ENCODE data around the gene PLCH2. TPM values are rescaled to one million over a fixed set of nuclear protein-coding genes. Genes with fewer than 3 reads are reported as not detected.

The PLCH2 gene
- total RNA-seq, 2 donors from 2014 or later, result 1.1 to 1.9 TPM

DNA sequence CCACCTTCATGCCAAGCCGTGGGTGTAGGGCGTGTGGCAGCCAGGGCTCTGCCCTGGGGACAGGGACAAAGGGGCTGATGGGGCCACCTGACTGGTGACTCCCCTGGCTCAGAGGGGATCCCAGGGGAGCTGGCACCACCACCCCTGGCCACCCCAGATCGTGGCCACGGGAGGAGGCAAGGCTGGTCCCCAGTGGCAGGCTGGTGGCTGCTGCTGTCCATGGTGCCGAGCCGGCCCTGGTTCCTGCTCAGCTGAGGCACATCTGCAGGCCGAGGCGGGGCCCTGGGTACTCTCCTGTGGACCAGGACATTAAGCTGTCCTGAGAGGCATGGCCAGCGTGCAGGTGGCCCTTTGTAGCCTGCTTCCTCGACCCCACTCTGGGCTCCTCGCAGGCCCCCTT, 6.5 kb downstream of the PLCH2 start:
- Histone ChIP-seq H3K4me1 (ENCODE audit: control insufficient read depth in 1 of 2, low read depth in 2 of 2) (no peaks in the 10 kb centered on the region), H3K4me3 (no peak overlapping the region), H3K27me3 (replicated peaks; ENCODE audit: insufficient read depth) (no peaks in the 10 kb centered on the region), H3K27ac (no peak overlapping the region), H3K36me3 (no peaks in the 10 kb centered on the region), H3K9me3 (no peaks in the 10 kb centered on the region)
- no peak for DNase-seq (ENCODE audit: low spot score)
- TF ChIP-seq, protein P1, sequence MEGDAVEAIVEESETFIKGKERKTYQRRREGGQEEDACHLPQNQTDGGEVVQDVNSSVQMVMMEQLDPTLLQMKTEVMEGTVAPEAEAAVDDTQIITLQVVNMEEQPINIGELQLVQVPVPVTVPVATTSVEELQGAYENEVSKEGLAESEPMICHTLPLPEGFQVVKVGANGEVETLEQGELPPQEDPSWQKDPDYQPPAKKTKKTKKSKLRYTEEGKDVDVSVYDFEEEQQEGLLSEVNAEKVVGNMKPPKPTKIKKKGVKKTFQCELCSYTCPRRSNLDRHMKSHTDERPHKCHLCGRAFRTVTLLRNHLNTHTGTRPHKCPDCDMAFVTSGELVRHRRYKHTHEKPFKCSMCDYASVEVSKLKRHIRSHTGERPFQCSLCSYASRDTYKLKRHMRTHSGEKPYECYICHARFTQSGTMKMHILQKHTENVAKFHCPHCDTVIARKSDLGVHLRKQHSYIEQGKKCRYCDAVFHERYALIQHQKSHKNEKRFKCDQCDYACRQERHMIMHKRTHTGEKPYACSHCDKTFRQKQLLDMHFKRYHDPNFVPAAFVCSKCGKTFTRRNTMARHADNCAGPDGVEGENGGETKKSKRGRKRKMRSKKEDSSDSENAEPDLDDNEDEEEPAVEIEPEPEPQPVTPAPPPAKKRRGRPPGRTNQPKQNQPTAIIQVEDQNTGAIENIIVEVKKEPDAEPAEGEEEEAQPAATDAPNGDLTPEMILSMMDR (IDR thresholded peaks at IDR 0.05), result no peak
- ATAC-seq (ENCODE audit: insufficient number of reproducible peaks, low FRiP score, low read depth), result no peak

GRCh38 chr1:2483026-2483425, 6.9 kb downstream of the PLCH2 start:
- TF ChIP-seq, protein P1 (IDR thresholded peaks at IDR 0.05), result no peak
- Histone ChIP-seq H3K27ac (no peak overlapping the region), H3K9me3 (peaks cover 1% of the 10 kb centered on the region), H3K4me1 (ENCODE audit: control insufficient read depth in 1 of 2, low read depth in 2 of 2) (no peaks in the 10 kb centered on the region), H3K27me3 (replicated peaks; ENCODE audit: insufficient read depth) (no peaks in the 10 kb centered on the region), H3K36me3 (no peaks in the 10 kb centered on the region), H3K4me3 (no peak overlapping the region)
- ATAC-seq (ENCODE audit: insufficient number of reproducible peaks, low FRiP score, low read depth) (no peak), DNase-seq (ENCODE audit: low spot score) (no peak)

DNA sequence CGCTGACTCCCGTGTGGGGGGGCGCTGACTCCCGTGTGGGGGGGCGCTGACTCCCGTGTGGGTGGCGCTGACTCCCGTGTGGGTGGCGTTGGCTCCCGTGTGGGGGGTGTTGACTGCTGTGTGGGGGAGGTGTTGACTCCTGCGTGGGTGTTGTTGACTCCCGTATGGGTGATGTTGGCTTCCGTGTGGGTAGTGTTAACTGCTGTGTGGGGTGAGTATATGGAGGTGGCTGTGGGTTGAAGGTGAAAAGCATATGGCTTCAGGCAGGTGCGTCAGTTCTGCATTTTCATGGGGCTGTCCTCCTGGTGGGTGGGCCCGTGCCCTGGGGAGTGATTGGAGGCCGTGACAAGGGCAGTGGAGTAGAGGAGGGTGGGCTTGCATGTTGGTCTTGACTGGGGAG, 7.9 kb downstream of the PLCH2 start:
- Histone ChIP-seq H3K9me3 (peaks cover 9% of the 10 kb centered on the region), H3K27ac (no peak overlapping the region), H3K4me3 (no peak overlapping the region), H3K27me3 (replicated peaks; ENCODE audit: insufficient read depth) (no peaks in the 10 kb centered on the region), H3K36me3 (no peaks in the 10 kb centered on the region), H3K4me1 (ENCODE audit: control insufficient read depth in 1 of 2, low read depth in 2 of 2) (no peaks in the 10 kb centered on the region)
- DNase-seq (ENCODE audit: low spot score), result no peak
- no peak for ATAC-seq (ENCODE audit: insufficient number of reproducible peaks, low FRiP score, low read depth)
- TF ChIP-seq, protein P1 (IDR thresholded peaks at IDR 0.05), result no peak

- Histone ChIP-seq H3K27me3 (replicated peaks; ENCODE audit: insufficient read depth) (no peaks in the 10 kb centered on the region), H3K4me1 (ENCODE audit: control insufficient read depth in 1 of 2, low read depth in 2 of 2) (no peaks in the 10 kb centered on the region), H3K27ac (no peak overlapping the region), H3K9me3 (peaks cover 10% of the 10 kb centered on the region), H3K4me3 (no peak overlapping the region), H3K36me3 (no peaks in the 10 kb centered on the region)
- ATAC-seq (ENCODE audit: insufficient number of reproducible peaks, low FRiP score, low read depth) (no peak), DNase-seq (ENCODE audit: low spot score) (no peak)
- TF ChIP-seq, protein P1 (IDR thresholded peaks at IDR 0.05), result no peak
Measured at GRCh38 chr1:2486041-2486440, 10.0 kb downstream of the PLCH2 start.

DNA sequence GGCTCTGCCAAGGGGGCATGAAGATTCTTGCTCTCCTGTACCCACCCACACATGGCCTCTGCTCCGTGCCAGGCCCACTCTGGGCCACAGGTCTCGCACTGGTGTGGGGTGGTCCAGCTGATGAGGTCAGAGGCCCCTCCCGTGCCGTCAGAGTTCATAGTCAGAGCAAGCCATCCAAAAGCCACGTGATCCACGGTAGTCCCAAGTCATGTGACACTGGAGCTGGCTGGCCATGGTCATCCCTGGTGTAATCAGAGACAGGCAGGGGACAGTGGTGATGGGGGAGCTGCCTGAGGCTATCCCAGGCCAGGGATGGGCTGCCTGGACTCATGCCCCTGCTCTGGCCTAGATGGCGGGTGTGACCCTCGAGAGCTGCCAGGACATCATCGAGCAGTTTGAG, 10.5 kb downstream of the PLCH2 start:
- H3K4me3 ChIP-seq, result no peak overlapping the region
- no peak for DNase-seq (ENCODE audit: low spot score)
- H3K4me1 ChIP-seq (ENCODE audit: control insufficient read depth in 1 of 2, low read depth in 2 of 2), result no peaks in the 10 kb centered on the region
- no peaks in the 10 kb centered on the region for H3K27me3 ChIP-seq (replicated peaks; ENCODE audit: insufficient read depth)
- TF ChIP-seq, protein P1 (IDR thresholded peaks at IDR 0.05), result no peak
- no peak for ATAC-seq (ENCODE audit: insufficient number of reproducible peaks, low FRiP score, low read depth)
- H3K36me3 ChIP-seq, result no peaks in the 10 kb centered on the region
- no peak overlapping the region for H3K27ac ChIP-seq
- H3K9me3 ChIP-seq, result peaks cover 10% of the 10 kb centered on the region
